ENCODE data around the gene KCNMB3.
"Not testable (repeated sequence)": the region's sequence is repeated elsewhere in the genome, so short reads cannot be mapped to it uniquely, and the experiment has no call there.

Gene KCNMB3

DNA sequence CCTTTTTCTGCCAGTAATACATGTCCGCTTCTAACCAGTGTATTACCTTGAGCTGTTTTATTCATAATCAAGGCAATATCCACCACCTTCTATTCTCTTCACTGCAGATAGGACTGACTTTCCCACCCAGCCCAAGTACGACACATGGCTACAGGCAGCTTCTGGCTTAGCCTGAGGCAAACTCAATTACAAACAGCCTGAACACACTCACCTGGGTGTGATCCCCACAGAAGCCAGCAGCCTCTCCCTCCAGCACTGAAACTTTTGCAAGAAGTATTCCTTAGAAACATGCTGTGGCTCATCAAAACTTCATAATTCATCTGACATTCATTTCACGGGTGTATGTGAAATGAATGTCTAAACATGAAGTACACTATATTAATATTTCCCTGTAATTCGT is 13.5 kb upstream of the KCNMB3 start:
- no peak for DNase-seq (ENCODE audit: low spot score)

- DNase-seq (ENCODE audit: low spot score) = no peak
Measured at GRCh38 chr3:179263134-179263533, 12.2 kb upstream of the KCNMB3 start.

GRCh38 chr3:179260949-179261765 is 10.2 kb upstream of the KCNMB3 start:
- DNase-seq (ENCODE audit: low spot score) = peak; percentile 57

DNA sequence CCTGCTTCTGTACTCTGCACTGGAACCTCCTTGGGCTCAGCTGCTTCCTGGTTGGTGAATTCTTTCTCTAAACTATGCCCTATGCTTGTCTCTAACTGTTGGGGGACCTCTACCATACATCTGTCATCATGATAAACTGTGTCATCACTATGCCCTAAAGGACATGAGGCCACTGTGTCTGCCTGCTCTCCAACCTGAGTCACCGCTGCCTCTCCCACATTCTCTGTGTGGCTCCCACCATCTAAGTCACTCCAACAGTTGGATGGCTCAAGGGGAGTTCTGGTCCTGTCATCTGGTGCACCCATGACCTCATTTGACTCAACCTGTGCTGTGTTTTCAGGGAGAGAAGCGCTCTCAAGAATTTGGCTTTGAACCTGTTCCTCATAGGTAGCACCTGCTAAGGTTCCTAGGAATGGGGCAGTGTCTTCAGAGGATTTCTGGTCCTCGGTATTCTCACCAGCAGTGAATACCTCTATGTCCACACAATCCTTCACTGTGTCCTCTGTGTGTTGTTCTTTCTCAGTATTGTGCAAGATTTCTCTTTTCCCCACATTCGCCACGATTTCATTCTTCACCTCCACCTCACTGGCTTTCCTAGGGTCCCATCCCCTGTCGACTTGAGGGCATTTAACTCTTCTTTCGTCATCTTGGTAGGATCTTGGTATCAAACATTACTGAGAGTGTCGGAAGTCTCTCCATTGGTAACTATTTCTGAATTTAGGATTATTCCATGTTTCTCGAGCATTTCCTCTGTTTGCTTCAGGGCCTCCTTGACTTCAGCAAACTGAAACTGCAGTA is 9.2 kb upstream of the KCNMB3 start:
- DNase-seq (ENCODE audit: low spot score) = not testable (repeated sequence)

DNA sequence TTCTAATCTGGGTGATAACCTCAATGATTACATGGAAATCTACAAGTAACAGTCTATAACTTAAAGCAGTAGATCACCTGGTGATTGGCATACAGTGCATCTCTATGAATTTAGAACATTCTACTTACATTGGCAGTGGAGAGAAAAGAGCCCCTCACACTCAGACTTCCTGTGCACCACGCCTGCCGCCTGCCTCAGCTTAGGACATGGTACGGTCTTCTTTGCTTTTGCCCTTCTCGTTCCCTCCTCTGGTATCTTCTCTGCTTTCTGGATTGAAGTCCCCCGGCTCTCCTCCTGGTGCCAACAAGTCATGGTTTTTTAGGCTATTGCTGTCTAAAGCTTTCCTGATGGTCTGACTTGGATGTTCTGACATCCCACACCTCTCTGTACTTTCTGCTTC is 7.9 kb upstream of the KCNMB3 start:
- no peak for DNase-seq (ENCODE audit: low spot score)

- not testable (repeated sequence) for DNase-seq (ENCODE audit: low spot score)
Measured at GRCh38 chr3:179257742-179258141, 6.8 kb upstream of the KCNMB3 start.

- DNase-seq (ENCODE audit: low spot score) = no peak
Measured at GRCh38 chr3:179256813-179257212, 5.9 kb upstream of the KCNMB3 start.

GRCh38 chr3:179247289-179248015 is 3.5 kb downstream of the KCNMB3 start:
- DNase-seq (ENCODE audit: low spot score) = no peak

GRCh38 chr3:179244878-179245277 is 6.0 kb downstream of the KCNMB3 start:
- DNase-seq (ENCODE audit: low spot score) = no peak

GRCh38 chr3:179242859-179243258 is 8.1 kb downstream of the KCNMB3 start:
- DNase-seq (ENCODE audit: low spot score) = not testable (repeated sequence)

GRCh38 chr3:179240299-179240698 is 10.6 kb downstream of the KCNMB3 start:
- not testable (repeated sequence) for DNase-seq (ENCODE audit: low spot score)

- DNase-seq (ENCODE audit: low spot score) = peak; percentile 39
Measured at GRCh38 chr3:179236669-179237301, 14.1 kb downstream of the KCNMB3 start.

GRCh38 chr3:179234199-179234598 is 16.7 kb downstream of the KCNMB3 start:
- no peak for DNase-seq (ENCODE audit: low spot score)

- DNase-seq (ENCODE audit: low spot score) = no peak
Measured at GRCh38 chr3:179233043-179233442, 17.9 kb downstream of the KCNMB3 start.

GRCh38 chr3:179229177-179229576 is 21.7 kb downstream of the KCNMB3 start:
- no peak for DNase-seq (ENCODE audit: low spot score)

DNA sequence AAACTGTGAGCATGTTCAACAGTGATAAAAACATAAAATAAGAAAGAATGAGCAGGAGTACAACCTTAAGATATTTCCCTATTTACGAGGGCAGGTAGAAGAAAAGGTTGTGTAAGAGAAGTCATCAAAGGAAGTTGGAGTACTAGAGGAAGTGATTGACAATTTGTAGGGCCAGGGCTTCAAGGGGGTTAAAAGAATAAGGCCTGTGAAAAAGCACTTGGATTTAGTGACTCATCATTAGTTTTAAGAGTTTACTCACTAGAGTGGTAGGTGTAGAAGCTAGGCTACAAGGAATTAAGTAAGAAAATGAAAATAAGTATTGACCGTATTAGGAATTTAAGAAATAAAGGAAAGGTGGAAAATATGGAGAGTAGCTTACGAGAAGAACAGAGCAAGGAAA is 23.6 kb downstream of the KCNMB3 start:
- no peak for DNase-seq (ENCODE audit: low spot score)

- DNase-seq (ENCODE audit: low spot score) = no peak
Measured at GRCh38 chr3:179224584-179224983, 26.3 kb downstream of the KCNMB3 start.

GRCh38 chr3:179223548-179223947 is 27.4 kb downstream of the KCNMB3 start:
- no peak for DNase-seq (ENCODE audit: low spot score)

DNA sequence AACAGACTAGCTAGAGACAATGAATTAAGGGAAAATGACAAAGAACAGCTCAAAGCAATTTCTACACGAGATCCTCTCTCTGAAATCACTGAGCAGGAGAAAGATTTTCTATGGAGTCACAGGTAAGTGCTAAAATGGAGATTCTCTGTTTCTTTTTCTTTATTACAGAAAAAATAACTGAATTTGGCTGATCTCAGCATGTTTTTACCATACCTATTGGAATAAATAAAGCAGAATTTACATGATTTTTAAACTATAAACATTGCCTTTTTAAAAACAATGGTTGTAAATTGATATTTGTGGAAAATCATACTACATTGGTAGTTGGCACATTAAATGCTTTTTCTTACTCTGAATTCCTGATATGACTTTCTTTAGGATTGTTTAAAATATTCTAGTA is 32.7 kb downstream of the KCNMB3 start:
- DNase-seq (ENCODE audit: low spot score) = not testable (repeated sequence)

DNA sequence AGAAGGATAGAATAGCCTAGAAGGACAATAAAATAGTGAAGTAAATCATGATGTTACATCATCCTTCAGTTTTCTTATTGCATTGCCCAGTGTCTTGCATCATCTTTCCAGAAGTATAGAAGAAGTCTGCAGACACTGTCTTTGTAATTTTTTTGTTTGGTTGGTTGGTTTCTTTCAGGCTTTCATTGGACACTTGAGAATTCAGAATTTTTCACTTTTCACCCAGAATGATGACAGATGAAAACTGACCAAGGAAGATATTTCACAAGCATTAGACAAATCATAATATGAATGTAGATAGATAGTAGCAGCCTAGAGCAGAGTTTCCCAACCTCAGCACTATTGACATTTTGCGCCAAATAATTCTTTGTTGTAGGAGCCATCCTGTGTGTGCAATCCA is 35.4 kb downstream of the KCNMB3 start:
- not testable (repeated sequence) for DNase-seq (ENCODE audit: low spot score)

GRCh38 chr3:179200790-179201189 is 50.1 kb downstream of the KCNMB3 start:
- no peak for DNase-seq (ENCODE audit: low spot score)

- no peak for DNase-seq (ENCODE audit: low spot score)
Measured at GRCh38 chr3:179196700-179197099, 54.2 kb downstream of the KCNMB3 start.
